WERI-Rb-1 (cell line): ENCODE measurements around the gene GPHN.

Source experiments
- DNase-seq: peaks from one replicate; pipeline ENCODE4 v3.0.0-alpha.2; 2020
- H3K27ac ChIP-seq: fragments of 250-450 bp; sonication (Bioruptor Pico); 2 replicates; pipeline ENCODE4 v1.5.1; 2020; ENCODE audit warnings: mild to moderate bottlenecking, moderate library complexity
- H3K27me3 ChIP-seq: fragments of 250-450 bp; sonication (Bioruptor Pico); 2 replicates; pipeline ENCODE4 v1.5.1; 2021; ENCODE audit warnings: mild to moderate bottlenecking, low read depth, moderate library complexity; ENCODE audit not compliant: insufficient read depth, severe bottlenecking
- H3K36me3 ChIP-seq: fragments of 250-450 bp; sonication (Bioruptor Pico); 2 replicates; pipeline ENCODE4 v1.5.1; 2020; ENCODE audit warnings: mild to moderate bottlenecking, moderate library complexity
- H3K4me3 ChIP-seq: 2 replicates; pipeline ENCODE4 v1.5.1; 2011; ENCODE audit warnings: low read depth, mild to moderate bottlenecking, control low read depth, low read length
- H3K9me3 ChIP-seq: fragments of 250-450 bp; sonication (Bioruptor Pico); 2 replicates; pipeline ENCODE4 v1.5.1; 2021; ENCODE audit warnings: mild to moderate bottlenecking, moderate library complexity; ENCODE audit not compliant: severe bottlenecking
- CTCF ChIP-seq: IDR thresholded peaks from 2 replicates; pipeline ENCODE4 v1.5.1; 2011; ENCODE audit warnings: low read depth, mild to moderate bottlenecking, control low read depth, inconsistent platforms, low read length

Gene GPHN

GRCh38 chr14:67127174-67127573, 619.2 kb downstream of the GPHN start:
- no peak for DNase-seq
- no peak for TF ChIP-seq CTCF
- no peak overlapping the region for H3K4me3 ChIP-seq
- H3K36me3 ChIP-seq, result peaks cover 17% of the 10 kb centered on the region
- H3K9me3 ChIP-seq, result no peaks in the 10 kb centered on the region
- no peak overlapping the region for H3K27ac ChIP-seq
- no peaks in the 10 kb centered on the region for H3K27me3 ChIP-seq

- no peak for DNase-seq
These were observed 621.8 kb downstream of the GPHN start for GRCh38 chr14:67129768-67130167.

GRCh38 chr14:67131691-67132090, 623.7 kb downstream of the GPHN start:
- no peak for TF ChIP-seq CTCF
- H3K27me3 ChIP-seq, result no peaks in the 10 kb centered on the region
- H3K36me3 ChIP-seq, result peaks cover 3% of the 10 kb centered on the region
- no peak overlapping the region for H3K27ac ChIP-seq
- no peak overlapping the region for H3K4me3 ChIP-seq
- DNase-seq, result no peak
- no peaks in the 10 kb centered on the region for H3K9me3 ChIP-seq

More at GRCh38 chr14:67129768-67130167, 621.8 kb downstream of the GPHN start:
- Histone ChIP-seq H3K27ac (no peak overlapping the region), H3K36me3 (peaks cover 7% of the 10 kb centered on the region), H3K4me3 (no peak overlapping the region), H3K9me3 (no peaks in the 10 kb centered on the region), H3K27me3 (no peaks in the 10 kb centered on the region)
- TF ChIP-seq CTCF, result no peak

GRCh38 chr14:67133144-67133543, 625.2 kb downstream of the GPHN start:
- H3K36me3 ChIP-seq, result peaks cover 3% of the 10 kb centered on the region
- H3K27me3 ChIP-seq, result no peaks in the 10 kb centered on the region
- H3K9me3 ChIP-seq, result no peaks in the 10 kb centered on the region
- H3K27ac ChIP-seq, result no peak overlapping the region
- no peak overlapping the region for H3K4me3 ChIP-seq
- no peak for TF ChIP-seq CTCF
- DNase-seq, result no peak

GRCh38 chr14:67133595-67134441, 625.9 kb downstream of the GPHN start:
- Histone ChIP-seq H3K9me3 (no peaks in the 10 kb centered on the region), H3K27me3 (no peaks in the 10 kb centered on the region), H3K36me3 (peaks cover 3% of the 10 kb centered on the region), H3K4me3 (no peak overlapping the region), H3K27ac (no peak overlapping the region)
- no peak for DNase-seq
- TF ChIP-seq CTCF, result no peak
